Sigmoid colon (tissue), 3 donors: ENCODE data around the gene HECW1.

Source experiments
- CTCF ChIP-seq, 4 experiments: fragments of 450-650 bp in 3 of 4; fragments of 200-600 bp in 1 of 4; IDR thresholded peaks; one replicate each; pipeline ENCODE4 v1.5.1; 2016 to 2019; ENCODE audit warnings: antibody characterized with exemption in 4 of 4, mild to moderate bottlenecking in 3 of 4, moderate library complexity in 2 of 4
- POLR2A ChIP-seq, 2 donors: fragments of 450-650 bp; IDR thresholded peaks; one replicate each; pipeline ENCODE4 v1.6.1; 2016; ENCODE audit warnings: antibody characterized with exemption in 2 of 2, mild to moderate bottlenecking in 2 of 2, moderate library complexity in 2 of 2

GRCh38 chr7:43244784-43245183, 132.3 kb downstream of the HECW1 start:
- TF ChIP-seq CTCF (IDR thresholded peaks at IDR 0.05) (no peak), POLR2A (IDR thresholded peaks at IDR 0.05) (no peak)
